Activated T-helper 17 cell treated with anti-CD3 and anti-CD28 coated beads, Interleukin-2, amount 50 U/mL, for 72 hours (primary cell): ENCODE data around the gene SPC25. TPM values are rescaled to one million over a fixed set of nuclear protein-coding genes. Genes with fewer than 3 reads are reported as not detected.
"Not testable (repeated sequence)": the region's sequence is repeated elsewhere in the genome, so short reads cannot be mapped to it uniquely, and the experiment has no call there.

Experiments
- ATAC-seq: fragments of 150-1000 bp; cut with Tn5 transposase; replicated peaks from 2 replicates; pipeline ENCODE4 v1.10.0; 2021; ENCODE audit warnings: mild to moderate bottlenecking, moderate library complexity
- H3K27ac Mint-ChIP-seq: one replicate; pipeline ENCODE4 v1.8.0; 2022; ENCODE audit warnings: mixed read lengths
- H3K27me3 Mint-ChIP-seq: one replicate; pipeline ENCODE4 v1.8.0; 2022; ENCODE audit warnings: mixed read lengths
- H3K36me3 Mint-ChIP-seq: one replicate; pipeline ENCODE4 v1.8.0; 2022; ENCODE audit warnings: low read depth, mild to moderate bottlenecking, mixed read lengths
- H3K4me1 Mint-ChIP-seq: one replicate; pipeline ENCODE4 v1.8.0; 2022; ENCODE audit warnings: mixed read lengths
- H3K4me3 Mint-ChIP-seq: one replicate; pipeline ENCODE4 v1.8.0; 2022; ENCODE audit warnings: mild to moderate bottlenecking, mixed read lengths
- H3K9me3 Mint-ChIP-seq: one replicate; pipeline ENCODE4 v1.8.0; 2022; ENCODE audit warnings: mixed read lengths
- total RNA-seq, 2 donors: library from RNA; stranded (reverse); gene quantifications; one replicate each; pipeline ENCODE4 v1.2.3, GENCODE V29; 2022

Gene SPC25
- total RNA-seq, 2 donors from 2014 or later, result 29.0 to 32.8 TPM

- no peaks in the 10 kb centered on the region for H3K9me3 Mint-ChIP-seq
- no peak overlapping the region for H3K4me3 Mint-ChIP-seq
- no peaks in the 10 kb centered on the region for H3K36me3 Mint-ChIP-seq
- no peaks in the 10 kb centered on the region for H3K27me3 Mint-ChIP-seq
- peak; percentile 93 for ATAC-seq
- peaks cover 12% of the 10 kb centered on the region for H3K4me1 Mint-ChIP-seq
- H3K27ac Mint-ChIP-seq, result no peak overlapping the region
These were observed 5.3 kb downstream of the SPC25 start for GRCh38 chr2:168884975-168885374.

- ATAC-seq, H3K27ac Mint-ChIP-seq, H3K36me3 Mint-ChIP-seq, H3K27me3 Mint-ChIP-seq, H3K9me3 Mint-ChIP-seq, H3K4me3 Mint-ChIP-seq: not testable (repeated sequence)
- H3K4me1 Mint-ChIP-seq, result peaks cover 18% of the 10 kb centered on the region
These were observed 8.1 kb downstream of the SPC25 start for GRCh38 chr2:168882163-168882562.

GRCh38 chr2:168874368-168875054 is 15.7 kb downstream of the SPC25 start:
- Mint-ChIP-seq H3K36me3 (peaks cover 5% of the 10 kb centered on the region), H3K4me3 (no peak overlapping the region), H3K27me3 (no peaks in the 10 kb centered on the region), H3K9me3 (no peaks in the 10 kb centered on the region), H3K4me1 (peaks cover 7% of the 10 kb centered on the region), H3K27ac (no peak overlapping the region)
- ATAC-seq, result peak; percentile 37

- H3K27me3 Mint-ChIP-seq, ATAC-seq, H3K27ac Mint-ChIP-seq, H3K4me1 Mint-ChIP-seq, H3K36me3 Mint-ChIP-seq, H3K4me3 Mint-ChIP-seq, H3K9me3 Mint-ChIP-seq: not testable (repeated sequence)
These were observed 19.4 kb downstream of the SPC25 start for GRCh38 chr2:168870824-168871223.

GRCh38 chr2:168870369-168870768 is 19.9 kb downstream of the SPC25 start:
- not testable (repeated sequence) for H3K27me3 Mint-ChIP-seq, H3K9me3 Mint-ChIP-seq, H3K4me3 Mint-ChIP-seq, H3K4me1 Mint-ChIP-seq, H3K36me3 Mint-ChIP-seq, H3K27ac Mint-ChIP-seq, ATAC-seq

GRCh38 chr2:168867164-168867563 is 23.1 kb downstream of the SPC25 start:
- not testable (repeated sequence) for ATAC-seq, H3K9me3 Mint-ChIP-seq, H3K4me3 Mint-ChIP-seq, H3K4me1 Mint-ChIP-seq, H3K27ac Mint-ChIP-seq, H3K36me3 Mint-ChIP-seq, H3K27me3 Mint-ChIP-seq

- Mint-ChIP-seq H3K9me3 (peaks cover 7% of the 10 kb centered on the region), H3K27me3 (no peaks in the 10 kb centered on the region), H3K27ac (no peak overlapping the region), H3K36me3 (no peaks in the 10 kb centered on the region), H3K4me3 (no peak overlapping the region), H3K4me1 (no peaks in the 10 kb centered on the region)
- ATAC-seq, result no peak
These were observed 32.1 kb downstream of the SPC25 start for GRCh38 chr2:168858146-168858545.

GRCh38 chr2:168855601-168856000 is 34.6 kb downstream of the SPC25 start:
- Mint-ChIP-seq H3K36me3 (no peaks in the 10 kb centered on the region), H3K4me1 (no peaks in the 10 kb centered on the region), H3K9me3 (peaks cover 7% of the 10 kb centered on the region), H3K27me3 (no peaks in the 10 kb centered on the region), H3K27ac (no peak overlapping the region), H3K4me3 (no peak overlapping the region)
- ATAC-seq, result no peak

GRCh38 chr2:168854651-168855050 is 35.6 kb downstream of the SPC25 start:
- no peak for ATAC-seq
- no peaks in the 10 kb centered on the region for H3K4me1 Mint-ChIP-seq
- H3K9me3 Mint-ChIP-seq, result peaks cover 7% of the 10 kb centered on the region
- no peaks in the 10 kb centered on the region for H3K36me3 Mint-ChIP-seq
- H3K4me3 Mint-ChIP-seq, result no peak overlapping the region
- no peaks in the 10 kb centered on the region for H3K27me3 Mint-ChIP-seq
- no peak overlapping the region for H3K27ac Mint-ChIP-seq

GRCh38 chr2:168853471-168853870 is 36.8 kb downstream of the SPC25 start:
- no peak for ATAC-seq
- no peaks in the 10 kb centered on the region for H3K4me1 Mint-ChIP-seq
- H3K27me3 Mint-ChIP-seq, result no peaks in the 10 kb centered on the region
- H3K27ac Mint-ChIP-seq, result no peak overlapping the region
- H3K4me3 Mint-ChIP-seq, result no peak overlapping the region
- H3K9me3 Mint-ChIP-seq, result peaks cover 7% of the 10 kb centered on the region
- H3K36me3 Mint-ChIP-seq, result no peaks in the 10 kb centered on the region

GRCh38 chr2:168852481-168852880 is 37.7 kb downstream of the SPC25 start:
- Mint-ChIP-seq H3K36me3 (no peaks in the 10 kb centered on the region), H3K27me3 (no peaks in the 10 kb centered on the region), H3K9me3 (peaks cover 7% of the 10 kb centered on the region), H3K4me1 (no peaks in the 10 kb centered on the region), H3K27ac (no peak overlapping the region), H3K4me3 (no peak overlapping the region)
- no peak for ATAC-seq

GRCh38 chr2:168851674-168852320 is 38.4 kb downstream of the SPC25 start:
- Mint-ChIP-seq H3K4me3 (no peak overlapping the region), H3K4me1 (no peaks in the 10 kb centered on the region)
- ATAC-seq, result no peak

GRCh38 chr2:168850846-168851245 is 39.4 kb downstream of the SPC25 start:
- H3K27ac Mint-ChIP-seq, result no peak overlapping the region
- H3K4me1 Mint-ChIP-seq, result no peaks in the 10 kb centered on the region
- H3K27me3 Mint-ChIP-seq, result no peaks in the 10 kb centered on the region
- no peak for ATAC-seq
- no peak overlapping the region for H3K4me3 Mint-ChIP-seq
- H3K9me3 Mint-ChIP-seq, result peaks cover 7% of the 10 kb centered on the region
- H3K36me3 Mint-ChIP-seq, result no peaks in the 10 kb centered on the region

More at GRCh38 chr2:168851674-168852320, 38.4 kb downstream of the SPC25 start:
- H3K27ac Mint-ChIP-seq, result no peak overlapping the region
- H3K9me3 Mint-ChIP-seq, result peaks cover 7% of the 10 kb centered on the region
- no peaks in the 10 kb centered on the region for H3K36me3 Mint-ChIP-seq
- no peaks in the 10 kb centered on the region for H3K27me3 Mint-ChIP-seq

- Mint-ChIP-seq H3K4me3 (no peak overlapping the region), H3K27me3 (no peaks in the 10 kb centered on the region), H3K4me1 (no peaks in the 10 kb centered on the region), H3K36me3 (no peaks in the 10 kb centered on the region), H3K9me3 (peaks cover 4% of the 10 kb centered on the region), H3K27ac (no peak overlapping the region)
- no peak for ATAC-seq
These were observed 40.6 kb downstream of the SPC25 start for GRCh38 chr2:168849610-168850009.

- no peak overlapping the region for H3K4me3 Mint-ChIP-seq
- no peaks in the 10 kb centered on the region for H3K27me3 Mint-ChIP-seq
- no peak overlapping the region for H3K27ac Mint-ChIP-seq
- no peaks in the 10 kb centered on the region for H3K4me1 Mint-ChIP-seq
- ATAC-seq, result no peak
- no peaks in the 10 kb centered on the region for H3K36me3 Mint-ChIP-seq
- no peaks in the 10 kb centered on the region for H3K9me3 Mint-ChIP-seq
These were observed 42.0 kb downstream of the SPC25 start for GRCh38 chr2:168848225-168848624.
